ENCODE measurements around the gene PRAC2. TPM values are rescaled to one million over a fixed set of nuclear protein-coding genes. Genes with fewer than 3 reads are reported as not detected.

The PRAC2 gene
- total and polyA plus RNA-seq, 2 of the 8 experiments (the other 6 are each of a cell fraction or from before 2014, with no cell fraction given), result not detected

DNA sequence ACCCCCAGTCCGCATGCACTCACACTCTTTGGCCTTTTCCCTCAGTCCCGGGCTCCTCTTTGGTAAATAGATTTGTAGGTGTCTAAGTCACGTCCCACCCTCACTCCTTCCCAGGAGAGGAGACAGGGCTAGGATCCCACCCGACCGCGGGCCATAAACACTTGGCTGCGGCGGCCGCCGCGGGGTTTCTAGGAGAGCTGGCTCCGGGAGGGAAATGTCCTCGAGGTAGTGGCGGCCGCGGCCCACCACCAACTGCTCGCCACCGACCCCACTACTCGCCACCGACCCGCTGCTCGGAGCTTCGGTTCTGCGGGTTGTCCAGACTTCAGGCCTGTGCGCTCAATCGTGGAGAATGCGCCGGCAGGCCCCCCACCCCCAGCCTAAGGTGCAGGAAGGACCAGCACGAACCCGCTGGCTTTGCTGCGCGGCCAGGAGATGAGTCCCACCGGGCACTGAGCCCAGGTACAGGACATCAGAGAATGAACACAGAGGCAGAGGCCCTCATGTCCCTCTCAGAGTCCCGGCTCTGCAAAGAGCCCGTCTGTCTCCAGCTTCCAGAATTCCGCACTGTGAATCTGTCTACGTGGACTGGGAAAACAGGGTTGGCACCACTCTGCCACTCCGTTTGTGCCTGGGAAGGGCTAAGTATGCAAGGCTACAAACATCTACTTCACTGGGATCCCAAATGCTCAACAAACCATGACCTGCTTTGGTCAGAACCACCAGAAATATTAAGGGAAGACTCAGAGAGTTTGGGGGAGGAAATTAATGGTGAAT, 2.5 kb downstream of the PRAC2 start:
- Histone ChIP-seq H3K18ac (ENCODE audit: extremely low read depth, low read length) (no peak overlapping the region), H2BK20ac (ENCODE audit: low read length) (no peak overlapping the region), H3K9ac (replicated peaks in 1 of 4; ENCODE audit: extremely low read depth in 1 of 4, low read depth in 3 of 4, low read length in 3 of 4) (no peak overlapping the region), H3K27me3 (replicated peaks in 1 of 4; ENCODE audit: control insufficient read depth in 3 of 4, extremely low read depth in 1 of 4, insufficient read depth in 3 of 4, low read length in 3 of 4) (peaks cover 99 to 100% (median 100%) of the 10 kb centered on the region in 4 experiments), H3K79me1 (ENCODE audit: low read depth, low read length) (no peaks in the 10 kb centered on the region; the same call in 1 of the 2 replicates), H3K23ac (ENCODE audit: insufficient read length) (no peak overlapping the region), H3K4me2 (ENCODE audit: insufficient read depth in 1 of 2, low read depth in 2 of 2, low read length in 2 of 2) (no peak overlapping the region), H3K4ac (replicated peaks; ENCODE audit: insufficient read length, low read depth, low read length) (no peak overlapping the region), H2BK15ac (ENCODE audit: low read length) (0 out of 2 replicates have a peak overlapping the region, but pooled peaks have one; percentile 46), H3K79me2 (ENCODE audit: control insufficient read depth in 1 of 2, insufficient read depth in 2 of 2, low read length in 2 of 2) (no peaks in the 10 kb centered on the region), H3K14ac (ENCODE audit: insufficient read length) (no peak overlapping the region), H3K27ac (ENCODE audit: low read depth, low read length) (no peak overlapping the region), H4K5ac (ENCODE audit: insufficient read length, low read depth, low read length) (no peak overlapping the region), H2BK5ac (ENCODE audit: low read depth, low read length) (no peak overlapping the region), H4K20me1 (replicated peaks in 1 of 2; ENCODE audit: control insufficient read depth in 1 of 2, insufficient read depth in 2 of 2, low read length in 2 of 2) (peaks cover 21 to 41% of the 10 kb centered on the region in 2 experiments), H3K4me3 (ENCODE audit: extremely low read depth in 1 of 4, insufficient read depth in 2 of 4, low read depth in 3 of 4, low read length in 4 of 4) (no peak overlapping the region), H2AFZ (ENCODE audit: low read length) (no peak overlapping the region), H3K36me3 (ENCODE audit: control insufficient read depth in 2 of 4, insufficient read depth in 4 of 4, low read length in 3 of 4) (peaks cover 0 to 2% (median 0%) of the 10 kb centered on the region in 4 experiments; a peak in 1 of 8 replicates), H2BK12ac (ENCODE audit: low read depth, low read length) (no peak overlapping the region), H3K4me1 (replicated peaks in 1 of 4; ENCODE audit: control insufficient read depth in 3 of 4, insufficient read depth in 4 of 4, low read length in 3 of 4) (peaks cover 8 to 25% (median 9%) of the 10 kb centered on the region in 4 experiments; a peak in 6 of 7 replicates), H3K9me3 (ENCODE audit: insufficient read depth in 2 of 2, low read depth in 1 of 2, low read length in 1 of 2) (no peaks in the 10 kb centered on the region), H3K23me2 (ENCODE audit: low read depth, low read length) (no peaks in the 10 kb centered on the region), H2AK5ac (ENCODE audit: low read depth, low read length) (0 out of 2 replicates have a peak overlapping the region, but pooled peaks have one; percentile 9), H4K91ac (replicated peaks; ENCODE audit: insufficient read length, low read length) (no peak overlapping the region), H4K8ac (ENCODE audit: extremely low read depth, insufficient read depth, low read length) (peak overlapping the region; percentile 20; the same call in 1 of the 2 replicates), H2BK120ac (replicated peaks; ENCODE audit: low read depth, low read length) (no peak overlapping the region), H3K56ac (replicated peaks; ENCODE audit: insufficient read length, low read depth, low read length) (no peak overlapping the region)
- no peak for FAIRE-seq
- 22% methylated on average over 37 of the region's 38 CpGs; no CpG with 5 or more reads in 1 of the 2 experiments for WGBS, 2 experiments (ENCODE audit: extremely low coverage in 1 of 2, insufficient coverage in 1 of 2, insufficient read length in 1 of 2, insufficient replicate concordance in 2 of 2, low coverage in 1 of 2, low lambda C conversion rate in 2 of 2, missing lambda C conversion rate in 1 of 2)
- ChIA-PET POLR2A (ENCODE audit: partially characterized antibody) (interaction anchor here (1.2 kb wide), 1 partner anchor 16 kb away, joined by 3 read pairs; no protein-coding TSS in a partner anchor), CTCF (ENCODE audit: partially characterized antibody) (interaction anchor here (0.6 to 13.5 kb wide), 39 partner anchors 11 to 507 kb away, joined by 3 to 147 read pairs (median 9); no protein-coding TSS in a partner anchor)
- TF ChIP-seq RNF2 (IDR thresholded peaks at IDR 0.05; ENCODE audit: borderline replicate concordance, low read depth, low read length, missing control alignments, poor library complexity, severe bottlenecking), result peak; percentile 82
- peak; percentile 98 for TF ChIP-seq EZH2 (IDR thresholded peaks at IDR 0.05; ENCODE audit: low read depth, low read length, severe bottlenecking)
- peak; percentile 94 for TF ChIP-seq SUZ12 (IDR thresholded peaks at IDR 0.05; ENCODE audit: low read length)
- TF ChIP-seq NANOG (IDR thresholded peaks at IDR 0.05; ENCODE audit: insufficient read depth, low read depth, low read length, poor library complexity, severe bottlenecking), result no peak
- no peak for TF ChIP-seq KDM5A (IDR thresholded peaks at IDR 0.05; ENCODE audit: low read length)
- no peak for DNase-seq (ENCODE audit: low read depth in 1 of 2, low spot score in 2 of 2)

All from H1 (cell line).